ENCODE results near the gene FSTL4.

GRCh38 chr5:133222979-133223378, 389.4 kb downstream of the FSTL4 start:
- TF ChIP-seq POLR2A (IDR thresholded peaks at IDR 0.05): no peak
- no peak for TF ChIP-seq CTCF (IDR thresholded peaks at IDR 0.05)
